Right lobe of liver (tissue), 6 donors: ENCODE data around the gene ABLIM2. TPM values are rescaled to one million over a fixed set of nuclear protein-coding genes. Genes with fewer than 3 reads are reported as not detected.

Source experiments
- ATAC-seq, 4 donors: fragments of 200-7000 bp; cut with Tn5 transposase; one replicate each; pipeline ENCODE4 v1.9.1; 2020; ENCODE audit warnings: mild to moderate bottlenecking in 4 of 4, moderate library complexity in 4 of 4
- DNase-seq, 3 donors: peaks; one replicate each; pipeline ENCODE4 v3.0.0-alpha.2; 2020
- H3K27ac ChIP-seq, 3 donors: fragments of 200-600 bp; one replicate each; pipeline ENCODE4 v1.8.0; 2022
- H3K27me3 ChIP-seq, 2 donors: fragments of 200-600 bp; one replicate each; pipeline ENCODE4 v1.8.0; 2022
- H3K36me3 ChIP-seq, 4 donors: fragments of 200-600 bp; sonication (generic) in 1 of 4; one replicate each; pipeline versions ENCODE4 v1.5.1 to v1.8.0; 2017 to 2022; ENCODE audit warnings: control low read depth in 1 of 4
- H3K4me1 ChIP-seq, 4 donors: fragments of 200-600 bp; sonication (generic) in 1 of 4; one replicate each; pipeline versions ENCODE4 v1.5.1 to v1.8.0; 2017 to 2022; ENCODE audit warnings: control low read depth in 1 of 4
- H3K4me3 ChIP-seq, 3 donors: fragments of 200-600 bp; one replicate each; pipeline ENCODE4 v1.8.0; 2022
- H3K9me3 ChIP-seq, 4 donors: fragments of 200-600 bp; sonication (generic) in 1 of 4; one replicate each; pipeline versions ENCODE4 v1.5.1 to v1.8.0; 2017 to 2022; ENCODE audit warnings: control low read depth in 1 of 4
- CTCF ChIP-seq, 4 donors: fragments of 200-600 bp in 3 of 4; fragments of 450-650 bp in 1 of 4; IDR thresholded peaks; one replicate each; pipeline versions ENCODE4 v1.5.1 to v1.8.0; 2016 to 2022; ENCODE audit warnings: antibody characterized with exemption in 4 of 4, mild to moderate bottlenecking in 2 of 4
- POLR2A ChIP-seq: fragments of 450-650 bp; IDR thresholded peaks from one replicate; pipeline ENCODE4 v1.6.1; 2017; ENCODE audit warnings: antibody characterized with exemption, mild to moderate bottlenecking
- WGBS: methylation state at CpG from one replicate; pipeline ENCODE4 v1.1.6; 2018; ENCODE audit warnings: low coverage, low lambda C conversion rate; ENCODE audit not compliant: insufficient coverage; ENCODE audit errors: missing lambda C conversion rate; 5-methylcytosine and 5-hydroxymethylcytosine counted together
- intact Hi-C, 2 donors: fragments of 100-400 bp; cut with DNase I; formaldehyde crosslinking; loops; one replicate each; pipeline versions ENCODE4 v1.11.2 to v1.14.1; 2022
- total RNA-seq, 6 experiments: library from RNA; depleted of rRNA in 2 of 6; stranded (reverse); fragments of >200 nt in 2 of 6; fragmentation: NEBNext Ultra II Directional in 3 of 6; extraction: Animal tissue kit (Norgen Biotek cat#: 25700) in 3 of 6; gene quantifications; one replicate each; pipeline versions ENCODE4 v1.1.0 to v1.2.4, GENCODE V29; 2016 to 2023
- donor health status: DM: no; HTN: yes; CAD: no.
- donor health status: DM: no; HTN: no; CAD: no.
- donor health status: DM: no; HTN: no; CAD: no.
- donor health status: DM: no; HTN: yes; CAD: no.
- donor health status: DM: no; HTN: yes; CAD: no.

ABLIM2 gene
- total RNA-seq, 6 experiments from 2014 or later = 0.93 to 3.5 (median 2.3) TPM

- no peaks in the 10 kb centered on the region for H3K36me3 ChIP-seq
- H3K27me3 ChIP-seq = no peaks in the 10 kb centered on the region
- no CpG with 5 or more reads among the region's 18 CpGs for WGBS
- no peaks in the 10 kb centered on the region for H3K9me3 ChIP-seq
- H3K4me3 ChIP-seq = no peak overlapping the region
- TF ChIP-seq POLR2A = no peak
- no peak for TF ChIP-seq CTCF (IDR thresholded peaks at IDR 0.05)
- no peaks in the 10 kb centered on the region for H3K4me1 ChIP-seq
- DNase-seq = no peak
- H3K27ac ChIP-seq = no peak overlapping the region
- ATAC-seq = peak in 1 of 4 donors; percentile 21
- intact Hi-C loops = loop anchor here in 1 of 2 donors (10.0 kb wide), 1 partner anchor 97 kb away; the partner anchor contains the start of gene ABLIM2
Measured at GRCh38 chr4:8058031-8058479, 100.6 kb downstream of the ABLIM2 start.

GRCh38 chr4:8055206-8055605, 103.4 kb downstream of the ABLIM2 start:
- Histone ChIP-seq H3K27ac (no peak overlapping the region), H3K27me3 (no peaks in the 10 kb centered on the region), H3K36me3 (no peaks in the 10 kb centered on the region), H3K9me3 (no peaks in the 10 kb centered on the region), H3K4me3 (no peak overlapping the region), H3K4me1 (peaks cover 0 to 7% (median 3%) of the 10 kb centered on the region in 4 donors)
- intact Hi-C loops = loop anchor here in 1 of 2 donors (10.0 kb wide), 1 partner anchor 100 kb away; the partner anchor contains the start of gene ABLIM2
- no peak for DNase-seq
- no peak for ATAC-seq
- WGBS = 89% methylated on average over 1 of the region's 6 CpGs
- TF ChIP-seq POLR2A (no peak), CTCF (IDR thresholded peaks at IDR 0.05) (no peak)

GRCh38 chr4:8053688-8054449, 104.7 kb downstream of the ABLIM2 start:
- ATAC-seq (no peak), DNase-seq (no peak)
- intact Hi-C loops = loop anchor here in 1 of 2 donors (10.0 kb wide), 1 partner anchor 101 kb away; the partner anchor contains the start of gene ABLIM2
- Histone ChIP-seq H3K36me3 (no peaks in the 10 kb centered on the region), H3K27ac (no peak overlapping the region), H3K4me1 (peaks cover 0 to 7% (median 3%) of the 10 kb centered on the region in 4 donors), H3K27me3 (no peaks in the 10 kb centered on the region), H3K9me3 (no peaks in the 10 kb centered on the region), H3K4me3 (no peak overlapping the region)
- WGBS = 88% methylated on average over 8 of the region's 18 CpGs
- TF ChIP-seq POLR2A (no peak), CTCF (IDR thresholded peaks at IDR 0.05) (no peak)

- H3K27ac ChIP-seq = no peak overlapping the region
- H3K27me3 ChIP-seq = no peaks in the 10 kb centered on the region
- no peak for ATAC-seq
- H3K4me1 ChIP-seq = peaks cover 0 to 7% (median 3%) of the 10 kb centered on the region in 4 donors
- TF ChIP-seq CTCF (IDR thresholded peaks at IDR 0.05) (no peak), POLR2A (no peak)
- H3K36me3 ChIP-seq = no peaks in the 10 kb centered on the region
- H3K4me3 ChIP-seq = no peak overlapping the region
- intact Hi-C loops = loop anchor here in 1 of 2 donors (10.0 kb wide), 1 partner anchor 103 kb away; the partner anchor contains the start of gene ABLIM2
- no peak for DNase-seq
- WGBS = 100% methylated on average over 1 of the region's 9 CpGs
- no peaks in the 10 kb centered on the region for H3K9me3 ChIP-seq
Measured at GRCh38 chr4:8052160-8052691, 106.4 kb downstream of the ABLIM2 start.
